ENCODE results near the gene RIPK3.
"Not testable (repeated sequence)": the region's sequence is repeated elsewhere in the genome, so short reads cannot be mapped to it uniquely, and the experiment has no call there.

DNA sequence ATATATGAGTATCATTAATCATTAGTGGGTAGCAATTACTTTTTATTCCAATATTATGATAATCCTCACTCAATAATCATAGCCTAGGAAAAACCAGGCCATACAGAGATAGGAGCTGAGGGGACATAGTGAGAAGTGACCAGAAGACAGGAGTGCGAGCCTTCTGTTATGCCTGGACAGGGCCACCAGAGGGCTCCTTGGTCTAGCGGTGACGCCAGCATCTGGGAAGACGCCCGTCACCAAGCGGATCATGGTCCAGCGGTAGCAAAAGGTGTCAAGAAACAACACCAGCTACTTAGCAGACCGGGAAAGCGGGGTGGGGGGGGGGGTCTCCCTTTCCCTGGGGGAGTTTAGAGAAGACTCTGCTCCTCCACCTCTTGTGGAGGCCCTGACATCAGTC, 11.9 kb downstream of the RIPK3 start:
- TF ChIP-seq, protein P1, sequence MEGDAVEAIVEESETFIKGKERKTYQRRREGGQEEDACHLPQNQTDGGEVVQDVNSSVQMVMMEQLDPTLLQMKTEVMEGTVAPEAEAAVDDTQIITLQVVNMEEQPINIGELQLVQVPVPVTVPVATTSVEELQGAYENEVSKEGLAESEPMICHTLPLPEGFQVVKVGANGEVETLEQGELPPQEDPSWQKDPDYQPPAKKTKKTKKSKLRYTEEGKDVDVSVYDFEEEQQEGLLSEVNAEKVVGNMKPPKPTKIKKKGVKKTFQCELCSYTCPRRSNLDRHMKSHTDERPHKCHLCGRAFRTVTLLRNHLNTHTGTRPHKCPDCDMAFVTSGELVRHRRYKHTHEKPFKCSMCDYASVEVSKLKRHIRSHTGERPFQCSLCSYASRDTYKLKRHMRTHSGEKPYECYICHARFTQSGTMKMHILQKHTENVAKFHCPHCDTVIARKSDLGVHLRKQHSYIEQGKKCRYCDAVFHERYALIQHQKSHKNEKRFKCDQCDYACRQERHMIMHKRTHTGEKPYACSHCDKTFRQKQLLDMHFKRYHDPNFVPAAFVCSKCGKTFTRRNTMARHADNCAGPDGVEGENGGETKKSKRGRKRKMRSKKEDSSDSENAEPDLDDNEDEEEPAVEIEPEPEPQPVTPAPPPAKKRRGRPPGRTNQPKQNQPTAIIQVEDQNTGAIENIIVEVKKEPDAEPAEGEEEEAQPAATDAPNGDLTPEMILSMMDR (IDR thresholded peaks at IDR 0.05) = not testable (repeated sequence)
- TF ChIP-seq POLR2A (IDR thresholded peaks at IDR 0.05) = not testable (repeated sequence)

All from lower leg skin (tissue), 3 donors.